HL-60 (cell line): ENCODE measurements around the gene SLC16A10.

Experiments
- CTCF ChIP-seq: IDR thresholded peaks from one replicate; pipeline ENCODE4 v1.5.1; 2011; ENCODE audit warnings: low read length, control low read depth, inconsistent platforms; ENCODE audit not compliant: insufficient read depth
- GABPA ChIP-seq: IDR thresholded peaks from 2 replicates; pipeline ENCODE4 v1.6.1; 2012; ENCODE audit warnings: low read depth
- POLR2AphosphoS5 ChIP-seq: IDR thresholded peaks from 2 replicates; pipeline ENCODE4 v1.6.1; 2012; ENCODE audit warnings: low read depth
- REST ChIP-seq: IDR thresholded peaks from 2 replicates; pipeline ENCODE4 v1.6.1; 2012; ENCODE audit warnings: low read depth; ENCODE audit not compliant: insufficient replicate concordance
- SPI1 ChIP-seq: IDR thresholded peaks from 2 replicates; pipeline ENCODE4 v1.6.1; 2012; ENCODE audit warnings: low read depth, mild to moderate bottlenecking, borderline replicate concordance

- TF ChIP-seq REST (no peak), CTCF (no peak), POLR2AphosphoS5 (no peak), SPI1 (no peak), GABPA (no peak)
Observed at GRCh38 chr6:111101987-111102386, 14.7 kb downstream of the SLC16A10 start.
